K562 treated with DMSO at 1 percent for 24 hours (cell line): Measurements from ENCODE around the gene CMC4. TPM values are rescaled to one million over a fixed set of nuclear protein-coding genes. Genes with fewer than 3 reads are reported as not detected.

Source experiments
- total RNA-seq: library from RNA; unstranded; fragments of 300-600 nt; gene quantifications from 2 replicates; pipeline ENCODE4 v1.2.3, GENCODE V29; 2022; ENCODE audit warnings: low read depth; ENCODE audit not compliant: insufficient read depth

The CMC4 gene
- 24.5 and 25.9 TPM in 2 replicates for total RNA-seq

DNA sequence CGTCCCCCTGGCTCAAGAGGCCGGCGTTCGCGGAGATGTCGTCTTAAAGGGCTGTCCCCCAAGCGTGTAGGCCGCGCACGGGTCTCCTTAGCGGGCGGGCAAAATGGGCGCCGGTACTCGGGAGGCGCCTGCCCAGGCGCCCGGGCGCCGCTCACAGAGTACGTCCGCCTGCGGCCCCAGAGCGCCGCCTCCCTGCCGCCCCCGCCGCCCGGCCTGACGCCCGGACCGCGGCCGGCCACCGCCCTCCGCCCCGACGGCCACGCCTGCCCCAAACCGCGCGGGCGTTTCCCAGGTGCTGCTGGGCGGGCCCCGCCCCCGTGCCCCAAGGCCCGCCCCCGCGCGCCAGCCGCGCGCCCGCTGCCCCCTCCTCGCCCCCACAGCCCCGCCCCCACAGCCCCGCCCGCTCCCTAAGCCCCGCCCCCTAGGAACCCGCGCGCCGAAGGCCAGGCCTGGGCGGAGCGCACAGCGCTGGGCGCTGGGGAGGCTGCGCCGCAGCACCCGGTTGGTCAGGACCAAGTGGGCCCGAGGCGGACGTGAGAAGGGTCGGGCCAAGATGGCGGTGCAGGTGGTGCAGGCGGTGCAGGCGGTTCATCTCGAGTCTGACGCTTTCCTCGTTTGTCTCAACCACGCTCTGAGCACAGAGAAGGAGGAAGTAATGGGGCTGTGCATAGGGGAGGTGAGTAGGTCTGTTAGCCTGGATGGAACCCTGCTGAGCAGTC, at the start of gene CMC4, which contains the start of the genes BRCC3 and MTCP1:
Gene CMC4 (minus strand): TSS at position 162 of the 719 bp plus-strand sequence. CDS start 7,113 bp downstream, outside the sequence.
Gene BRCC3 (plus strand): TSS at position 534 of the 719 bp plus-strand sequence. CDS start 20 bp downstream, at position 554.
Gene MTCP1 (minus strand): TSS at position 162 of the 719 bp plus-strand sequence. CDS start 5,126 bp downstream, outside the sequence.

DNA sequence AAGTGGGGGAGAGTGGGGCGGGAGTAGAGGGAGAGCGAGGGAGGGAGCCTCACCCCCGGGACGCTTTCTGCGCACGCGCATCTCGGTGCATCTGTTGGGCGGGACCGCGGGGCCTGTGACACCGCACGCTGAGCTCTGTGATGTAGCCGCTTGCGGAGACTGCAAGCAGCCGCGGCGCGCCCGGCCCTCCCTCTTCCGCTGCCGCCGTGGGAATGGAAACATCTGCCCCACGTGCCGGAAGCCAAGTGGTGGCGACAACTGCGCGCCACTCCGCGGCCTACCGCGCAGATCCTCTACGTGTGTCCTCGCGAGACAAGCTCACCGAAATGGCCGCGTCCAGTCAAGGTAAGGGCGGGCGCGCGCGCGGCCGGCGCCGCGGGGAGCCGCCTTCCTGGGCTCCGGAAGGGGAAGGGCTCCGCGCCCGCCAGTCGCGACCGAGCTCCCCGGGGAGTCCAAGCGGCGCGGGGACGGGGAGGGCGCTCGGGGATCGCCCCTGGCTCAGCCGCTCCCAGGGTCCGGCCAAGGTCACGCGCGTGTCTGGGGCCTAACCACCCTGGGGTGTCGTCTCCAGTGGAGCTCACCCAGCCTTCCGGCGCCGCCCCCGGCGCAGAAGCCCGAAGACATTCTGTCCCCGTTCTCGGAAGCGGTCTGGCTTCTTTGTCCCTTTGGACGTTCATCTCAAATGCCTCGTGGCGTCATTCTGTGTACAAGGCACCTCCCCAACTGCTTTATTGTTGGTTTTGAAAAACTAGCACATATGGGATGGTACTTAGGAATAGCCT, 44.0 kb downstream of the CMC4 start, which contains the start of gene FUNDC2:
Gene FUNDC2 (plus strand): TSS at position 118 of the 782 bp plus-strand sequence. CDS start 95 bp downstream, at position 213.

GRCh38 chrX:155022585-155022984, 48.4 kb downstream of the CMC4 start, which contains the start of gene F8:
Gene F8 (minus strand): TSS chrX:155022723. CDS start chrX:155022552, 171 bp downstream.

Other genes starting within 250 kb of the CMC4 start
- not detected in 2 replicates for gene SMIM9, start 236.5 kb downstream of the CMC4 start, total RNA-seq
- gene F8A1, start 184.8 kb downstream of the CMC4 start, total RNA-seq = not detected in 2 replicates
- gene F8, start 48.4 kb downstream of the CMC4 start, total RNA-seq = 4.1 TPM in 2 replicates
- 75.2 and 75.6 TPM in 2 replicates for gene FUNDC2, start 44.3 kb downstream of the CMC4 start, total RNA-seq
- 13.4 and 18.0 TPM in 2 replicates for gene MTCP1, start within 50 bp of the CMC4 start, total RNA-seq
- gene BRCC3, start 372 bp upstream of the CMC4 start, total RNA-seq = 12.1 and 12.3 TPM in 2 replicates
- gene VBP1, start 145.3 kb upstream of the CMC4 start, total RNA-seq = 53.0 and 69.4 TPM in 2 replicates
- not detected in 2 replicates for gene RAB39B, start 193.4 kb upstream of the CMC4 start, total RNA-seq